Astrocyte of the cerebellum (primary cell): ENCODE data around the gene RYR2.

ENCODE experiments used
- DNase-seq: peaks from one replicate; pipeline ENCODE4 v3.0.0-alpha.2; 2011; ENCODE audit warnings: low read depth
- H3K4me3 ChIP-seq: 2 replicates; pipeline ENCODE4 v1.5.1; 2011; ENCODE audit warnings: mild to moderate bottlenecking, low read depth, low read length, moderate library complexity
- in situ Hi-C: cut with HindIII; loops from 2 replicates; pipeline ENCODE4 v1.10.0; 2017; ENCODE audit warnings: low sequenced_read_pairs
- TF ChIP-seq, protein P1 (sequence below): IDR thresholded peaks from 2 replicates; pipeline ENCODE4 v1.5.1; 2012; ENCODE audit warnings: low read length, low read depth, moderate library complexity, mild to moderate bottlenecking; ENCODE audit errors: missing control alignments

The RYR2 gene

DNA sequence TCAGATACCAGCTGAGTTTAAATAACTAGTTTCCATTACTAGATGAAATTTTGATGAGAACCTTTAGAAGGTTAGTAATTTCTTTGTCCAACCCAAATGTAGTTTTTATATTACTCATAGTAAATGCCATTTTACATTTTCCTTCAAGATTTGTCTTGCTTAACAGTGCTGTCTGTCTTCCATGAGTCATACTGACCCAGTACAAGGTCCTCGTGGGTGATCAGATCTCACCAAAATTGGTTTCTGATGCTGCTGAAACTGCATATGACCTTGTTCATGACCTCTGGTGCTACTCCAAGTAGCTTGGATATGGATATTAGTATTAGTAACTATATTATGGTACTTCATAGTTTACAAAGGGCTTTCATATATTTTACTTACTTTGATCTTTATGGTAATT, 207.1 kb downstream of the RYR2 start:
- in situ Hi-C loops: no loop called here
- DNase-seq: no peak

DNA sequence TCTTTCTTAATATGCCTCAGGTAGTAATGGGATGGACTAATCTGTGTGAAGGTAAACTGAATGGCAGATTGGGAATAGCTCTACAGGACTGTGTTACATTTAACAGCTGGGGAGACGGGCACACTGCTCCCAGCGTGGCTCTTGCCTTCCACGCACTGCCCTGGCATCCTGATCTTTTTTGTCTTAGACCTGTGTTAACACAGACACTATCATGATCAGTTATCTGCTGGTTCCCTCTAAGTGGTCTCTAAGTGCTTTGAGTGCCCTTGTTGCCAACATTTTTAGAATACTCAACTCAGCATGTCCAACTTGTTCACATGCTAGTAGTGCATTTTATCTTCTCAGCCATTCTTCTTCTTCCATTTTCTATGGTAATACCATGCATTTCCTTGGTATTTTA, 208.1 kb downstream of the RYR2 start:
- DNase-seq: no peak
- in situ Hi-C loops: no loop called here
- H3K4me3 ChIP-seq: no peak overlapping the region
- TF ChIP-seq, protein P1, sequence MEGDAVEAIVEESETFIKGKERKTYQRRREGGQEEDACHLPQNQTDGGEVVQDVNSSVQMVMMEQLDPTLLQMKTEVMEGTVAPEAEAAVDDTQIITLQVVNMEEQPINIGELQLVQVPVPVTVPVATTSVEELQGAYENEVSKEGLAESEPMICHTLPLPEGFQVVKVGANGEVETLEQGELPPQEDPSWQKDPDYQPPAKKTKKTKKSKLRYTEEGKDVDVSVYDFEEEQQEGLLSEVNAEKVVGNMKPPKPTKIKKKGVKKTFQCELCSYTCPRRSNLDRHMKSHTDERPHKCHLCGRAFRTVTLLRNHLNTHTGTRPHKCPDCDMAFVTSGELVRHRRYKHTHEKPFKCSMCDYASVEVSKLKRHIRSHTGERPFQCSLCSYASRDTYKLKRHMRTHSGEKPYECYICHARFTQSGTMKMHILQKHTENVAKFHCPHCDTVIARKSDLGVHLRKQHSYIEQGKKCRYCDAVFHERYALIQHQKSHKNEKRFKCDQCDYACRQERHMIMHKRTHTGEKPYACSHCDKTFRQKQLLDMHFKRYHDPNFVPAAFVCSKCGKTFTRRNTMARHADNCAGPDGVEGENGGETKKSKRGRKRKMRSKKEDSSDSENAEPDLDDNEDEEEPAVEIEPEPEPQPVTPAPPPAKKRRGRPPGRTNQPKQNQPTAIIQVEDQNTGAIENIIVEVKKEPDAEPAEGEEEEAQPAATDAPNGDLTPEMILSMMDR: no peak

More for the DNA sequence above, 207.1 kb downstream of the RYR2 start:
- H3K4me3 ChIP-seq: no peak overlapping the region
- TF ChIP-seq, protein P1: no peak

DNA sequence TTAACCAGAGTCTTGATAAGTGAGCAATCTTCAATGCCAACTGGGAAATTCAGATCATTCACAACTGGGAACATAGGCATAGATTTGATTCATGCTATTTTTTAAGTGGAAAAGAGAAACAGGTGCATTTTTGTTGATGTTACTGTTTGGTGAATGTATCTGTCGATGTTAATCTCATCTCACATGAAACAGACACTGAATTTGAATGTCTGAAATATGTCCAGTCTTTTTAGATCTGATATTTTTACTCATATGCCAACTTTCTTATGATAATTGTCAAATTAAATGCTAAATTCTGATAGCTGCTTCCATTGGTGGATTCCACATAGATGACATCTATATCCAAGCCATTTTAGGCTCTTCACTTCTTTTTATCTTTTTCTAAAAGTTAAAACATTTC, 213.1 kb downstream of the RYR2 start:
- TF ChIP-seq, protein P1: no peak
- no peak overlapping the region for H3K4me3 ChIP-seq
- DNase-seq: no peak
- in situ Hi-C loops: no loop called here

DNA sequence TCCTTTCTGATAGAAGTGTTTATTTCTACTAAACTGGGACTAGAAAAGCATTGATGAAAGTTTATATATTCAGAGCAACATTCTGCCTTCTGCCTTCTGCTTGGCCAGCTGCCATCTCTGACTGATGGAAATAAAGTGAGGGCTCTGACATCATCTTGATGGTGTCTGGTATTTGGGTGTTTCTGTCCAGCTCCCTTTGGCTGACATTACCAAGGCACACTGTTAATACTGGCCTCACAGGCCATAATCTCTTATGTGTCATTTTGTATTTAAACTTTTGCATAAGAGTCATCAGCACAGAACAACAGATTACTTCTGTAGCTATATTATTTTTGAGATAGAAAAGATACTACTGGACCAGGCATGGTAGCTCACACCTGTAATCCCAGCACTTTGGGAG, 216.9 kb downstream of the RYR2 start:
- DNase-seq: no peak
- TF ChIP-seq, protein P1: no peak
- in situ Hi-C loops: no loop called here
- no peak overlapping the region for H3K4me3 ChIP-seq

DNA sequence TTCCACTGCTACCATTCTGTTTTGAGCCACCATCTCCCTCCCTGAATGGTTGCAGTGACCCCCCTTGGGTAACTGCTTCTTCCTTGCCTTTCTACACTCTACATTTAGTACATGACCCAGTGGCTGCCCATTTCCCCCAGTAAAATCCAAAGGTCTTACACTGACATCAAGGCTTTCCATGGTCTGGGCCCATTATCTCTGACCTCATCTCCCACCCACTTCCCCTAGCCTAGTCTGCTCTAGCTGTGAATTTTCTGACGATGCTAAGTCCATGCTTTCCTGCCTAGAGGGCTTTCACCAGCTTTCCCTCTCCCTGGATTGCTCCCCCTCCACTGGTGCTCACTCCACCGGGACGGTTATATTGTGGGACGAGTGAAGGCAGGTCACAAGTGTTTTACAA, 219.2 kb downstream of the RYR2 start:
- in situ Hi-C loops: no loop called here
- TF ChIP-seq, protein P1: no peak
- no peak overlapping the region for H3K4me3 ChIP-seq
- no peak for DNase-seq

DNA sequence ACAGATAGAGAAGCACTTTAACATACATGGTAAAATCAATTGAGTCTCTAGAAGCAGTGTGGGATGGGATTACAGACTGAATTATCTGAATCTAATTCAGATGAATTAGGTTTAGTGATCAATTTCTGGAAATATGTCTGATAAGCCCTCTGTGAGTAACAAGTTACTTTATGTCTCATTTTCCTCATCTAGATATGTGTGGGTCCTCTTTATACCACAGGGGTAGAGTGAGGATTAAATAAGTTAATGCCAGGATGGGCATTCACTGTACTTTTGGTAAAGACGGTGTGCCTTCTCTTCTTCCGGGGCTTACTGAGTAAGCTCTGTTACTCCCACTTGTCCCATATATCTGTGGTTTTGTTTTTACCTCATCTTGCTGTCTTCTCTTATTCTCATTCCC, 225.8 kb downstream of the RYR2 start:
- TF ChIP-seq, protein P1: no peak
- DNase-seq: no peak
- in situ Hi-C loops: no loop called here
- H3K4me3 ChIP-seq: no peak overlapping the region

DNA sequence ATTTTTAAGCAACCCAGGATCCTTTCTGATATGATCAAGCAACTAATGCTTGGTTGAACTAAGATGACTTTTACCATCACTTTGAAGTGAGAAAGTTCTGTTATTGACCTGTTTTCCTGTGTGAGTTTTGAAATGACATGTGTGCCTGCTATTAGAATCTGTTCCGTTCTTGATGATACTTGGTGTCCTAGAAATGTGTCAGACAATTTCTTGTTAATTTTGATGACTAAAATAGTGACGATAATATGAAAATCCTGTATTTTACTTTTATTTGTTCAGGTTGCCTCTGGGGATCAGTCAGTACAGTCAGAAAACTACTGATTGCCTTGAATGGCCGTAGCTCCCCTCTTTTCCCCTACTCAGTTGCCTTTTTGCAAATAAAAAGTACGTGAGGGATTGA, 228.0 kb downstream of the RYR2 start:
- no peak overlapping the region for H3K4me3 ChIP-seq
- in situ Hi-C loops: no loop called here
- no peak for DNase-seq
- TF ChIP-seq, protein P1: no peak
